ENCODE data around the gene TMEM63A. TPM values are rescaled to one million over a fixed set of nuclear protein-coding genes. Genes with fewer than 3 reads are reported as not detected.

TMEM63A gene
- total RNA-seq, 1 donor from 2014 or later, result 5.1 TPM

DNA sequence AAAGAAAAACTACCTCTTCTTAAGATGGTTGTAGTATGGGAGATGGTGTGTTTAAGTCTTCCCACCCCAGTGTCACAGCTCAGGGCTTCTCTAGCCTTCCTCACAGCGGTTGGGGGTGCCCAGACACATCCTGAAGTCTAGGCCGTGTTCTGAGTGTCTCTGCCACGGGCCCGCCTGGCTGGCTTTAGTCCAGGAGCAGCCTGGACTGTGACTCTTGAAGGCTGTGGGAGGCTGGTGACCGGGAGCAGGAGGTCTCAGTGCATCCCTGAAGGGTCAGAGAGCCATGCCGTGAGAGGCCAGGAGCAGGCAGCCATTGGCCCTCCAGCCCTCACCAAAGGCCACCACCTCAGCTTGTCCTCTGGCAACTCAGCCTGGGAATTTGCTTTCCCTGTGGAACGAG is 67.8 kb downstream of the TMEM63A start:
- no peak for DNase-seq (ENCODE audit: low spot score)
- TF ChIP-seq, protein P1, sequence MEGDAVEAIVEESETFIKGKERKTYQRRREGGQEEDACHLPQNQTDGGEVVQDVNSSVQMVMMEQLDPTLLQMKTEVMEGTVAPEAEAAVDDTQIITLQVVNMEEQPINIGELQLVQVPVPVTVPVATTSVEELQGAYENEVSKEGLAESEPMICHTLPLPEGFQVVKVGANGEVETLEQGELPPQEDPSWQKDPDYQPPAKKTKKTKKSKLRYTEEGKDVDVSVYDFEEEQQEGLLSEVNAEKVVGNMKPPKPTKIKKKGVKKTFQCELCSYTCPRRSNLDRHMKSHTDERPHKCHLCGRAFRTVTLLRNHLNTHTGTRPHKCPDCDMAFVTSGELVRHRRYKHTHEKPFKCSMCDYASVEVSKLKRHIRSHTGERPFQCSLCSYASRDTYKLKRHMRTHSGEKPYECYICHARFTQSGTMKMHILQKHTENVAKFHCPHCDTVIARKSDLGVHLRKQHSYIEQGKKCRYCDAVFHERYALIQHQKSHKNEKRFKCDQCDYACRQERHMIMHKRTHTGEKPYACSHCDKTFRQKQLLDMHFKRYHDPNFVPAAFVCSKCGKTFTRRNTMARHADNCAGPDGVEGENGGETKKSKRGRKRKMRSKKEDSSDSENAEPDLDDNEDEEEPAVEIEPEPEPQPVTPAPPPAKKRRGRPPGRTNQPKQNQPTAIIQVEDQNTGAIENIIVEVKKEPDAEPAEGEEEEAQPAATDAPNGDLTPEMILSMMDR (IDR thresholded peaks at IDR 0.05), result no peak
- TF ChIP-seq EZH2 (IDR thresholded peaks at IDR 0.05) (no peak), EZH2phosphoT487 (IDR thresholded peaks at IDR 0.05) (no peak)
- Histone ChIP-seq H3K4me1 (peaks cover 47% of the 10 kb centered on the region), H3K4me2 (no peak overlapping the region), H3K79me2 (ENCODE audit: low read depth) (no peaks in the 10 kb centered on the region), H4K20me1 (ENCODE audit: low read depth) (peaks cover 30% of the 10 kb centered on the region), H3K36me3 (no peaks in the 10 kb centered on the region), H2AFZ (replicated peaks) (no peak overlapping the region), H3K9ac (no peak overlapping the region), H3K27me3 (peaks cover 23% of the 10 kb centered on the region), H3F3A (ENCODE audit: low read depth) (peaks cover 20% of the 10 kb centered on the region), H3K4me3 (no peak overlapping the region), H3K27ac (no peak overlapping the region), H3K9me3 (ENCODE audit: low read depth) (no peaks in the 10 kb centered on the region)
- Mint-ChIP-seq H3K36me3 (no peaks in the 10 kb centered on the region), H3K27me3 (ENCODE audit: insufficient read depth, low read depth) (peaks cover 10% of the 10 kb centered on the region), H3K4me3 (no peak overlapping the region), H3K9me3 (no peaks in the 10 kb centered on the region), H3K4me1 (peaks cover 44% of the 10 kb centered on the region), H3K27ac (no peak overlapping the region)

DNA sequence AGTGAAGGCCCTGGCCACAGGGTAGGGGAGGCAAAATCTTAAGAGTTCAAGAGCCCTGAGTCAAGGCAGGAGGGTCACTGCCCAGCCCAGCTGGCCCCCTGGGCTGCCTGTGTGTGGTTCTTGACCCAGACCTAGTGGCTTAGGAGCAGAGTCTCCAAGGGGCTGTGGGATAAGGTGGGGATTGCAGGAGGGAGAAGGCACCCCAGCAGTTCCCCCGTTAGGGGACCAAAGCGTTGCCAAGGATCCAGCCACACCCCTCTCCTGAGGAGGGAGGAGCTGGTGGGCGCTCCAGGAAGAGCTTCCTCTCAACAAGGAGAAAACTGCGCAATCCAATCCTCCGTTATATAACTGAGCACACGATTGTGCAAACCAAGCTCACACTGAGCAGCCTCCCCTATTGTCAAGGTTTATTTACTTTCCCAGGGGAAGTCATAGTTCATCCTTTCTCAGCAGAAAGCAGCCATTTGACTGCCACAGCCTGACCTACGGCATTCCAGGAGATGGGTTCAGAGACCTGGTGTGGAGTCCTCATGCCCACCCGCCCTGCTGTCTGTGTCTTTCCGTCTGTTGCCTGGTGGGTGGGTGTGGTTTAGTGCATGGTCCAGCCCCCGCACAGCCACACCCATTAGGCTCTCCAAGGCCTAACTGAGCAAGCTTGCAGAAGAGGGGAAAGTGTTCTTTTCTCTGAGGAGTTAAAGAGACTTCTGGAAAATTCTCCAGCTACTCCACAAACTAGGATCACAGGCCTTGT is 68.8 kb downstream of the TMEM63A start:
- H3K36me3 Mint-ChIP-seq, result no peaks in the 10 kb centered on the region
- no peak overlapping the region for H2AFZ ChIP-seq (replicated peaks)
- H3K4me2 ChIP-seq, result no peak overlapping the region
- H3K9me3 Mint-ChIP-seq, result no peaks in the 10 kb centered on the region
- H3K27me3 Mint-ChIP-seq (ENCODE audit: insufficient read depth, low read depth), result peaks cover 12% of the 10 kb centered on the region
- no peak overlapping the region for H3K27ac ChIP-seq
- TF ChIP-seq, protein P1 (IDR thresholded peaks at IDR 0.05), result no peak
- TF ChIP-seq EZH2phosphoT487 (IDR thresholded peaks at IDR 0.05), result no peak
- TF ChIP-seq EZH2 (IDR thresholded peaks at IDR 0.05), result no peak
- H3F3A ChIP-seq (ENCODE audit: low read depth), result peaks cover 23% of the 10 kb centered on the region
- no peaks in the 10 kb centered on the region for H3K36me3 ChIP-seq
- peaks cover 35% of the 10 kb centered on the region for H4K20me1 ChIP-seq (ENCODE audit: low read depth)
- H3K4me1 Mint-ChIP-seq, result peaks cover 43% of the 10 kb centered on the region
- H3K27me3 ChIP-seq, result peaks cover 33% of the 10 kb centered on the region
- H3K9me3 ChIP-seq (ENCODE audit: low read depth), result no peaks in the 10 kb centered on the region
- peak; percentile 37 for DNase-seq (ENCODE audit: low spot score)
- no peaks in the 10 kb centered on the region for H3K79me2 ChIP-seq (ENCODE audit: low read depth)
- no peak overlapping the region for H3K27ac Mint-ChIP-seq
- H3K4me3 ChIP-seq, result no peak overlapping the region
- no peak overlapping the region for H3K4me3 Mint-ChIP-seq
- peaks cover 47% of the 10 kb centered on the region for H3K4me1 ChIP-seq
- no peak overlapping the region for H3K9ac ChIP-seq

DNA sequence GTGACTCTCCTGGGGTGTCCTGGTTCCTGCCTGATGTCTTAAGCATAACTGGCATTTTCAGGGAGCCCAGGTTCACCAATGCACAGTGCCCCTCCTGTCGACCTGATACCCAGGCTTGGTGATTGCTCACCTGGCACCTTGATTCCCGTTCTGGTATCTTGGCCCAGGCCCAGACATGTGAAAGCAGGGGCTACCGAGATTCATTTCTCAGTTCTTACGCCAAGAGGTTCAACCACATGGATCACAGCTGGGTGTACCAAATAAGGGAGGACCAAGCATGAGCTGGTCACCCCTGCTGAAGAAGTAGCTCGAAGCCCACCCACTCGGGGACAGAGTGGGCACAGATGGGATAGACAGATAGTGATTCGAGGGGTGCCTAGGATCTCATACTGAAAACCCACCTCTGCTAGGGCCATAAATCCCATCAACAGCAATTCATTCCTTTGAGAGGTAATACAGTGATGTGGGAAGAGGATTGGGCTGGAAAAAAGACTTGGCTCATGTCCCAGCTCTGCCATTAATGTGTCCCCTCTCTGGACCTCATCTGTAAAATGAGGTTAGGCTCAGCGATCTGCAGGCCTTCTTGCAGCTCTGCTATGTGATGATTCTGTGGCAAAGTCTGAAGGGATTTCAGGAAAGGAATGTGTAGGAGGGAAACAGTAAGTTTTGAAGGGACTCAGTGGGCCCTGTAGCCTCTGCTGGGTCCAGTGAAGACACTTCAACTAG is 69.5 kb downstream of the TMEM63A start:
- peaks cover 36% of the 10 kb centered on the region for H3K4me1 Mint-ChIP-seq

More for the DNA sequence above, 69.5 kb downstream of the TMEM63A start:
- TF ChIP-seq EZH2 (IDR thresholded peaks at IDR 0.05) (no peak), EZH2phosphoT487 (IDR thresholded peaks at IDR 0.05) (no peak)
- TF ChIP-seq, protein P1 (IDR thresholded peaks at IDR 0.05), result no peak
- no peaks in the 10 kb centered on the region for H3K9me3 ChIP-seq (ENCODE audit: low read depth)
- H3F3A ChIP-seq (ENCODE audit: low read depth), result peaks cover 23% of the 10 kb centered on the region
- H3K4me1 ChIP-seq, result peaks cover 41% of the 10 kb centered on the region
- peaks cover 35% of the 10 kb centered on the region for H3K27me3 ChIP-seq
- no peak overlapping the region for H3K4me3 ChIP-seq
- no peak for DNase-seq (ENCODE audit: low spot score)
- H3K27ac ChIP-seq, result no peak overlapping the region
- no peaks in the 10 kb centered on the region for H3K36me3 ChIP-seq
- H3K9ac ChIP-seq, result no peak overlapping the region
- Mint-ChIP-seq H3K27ac (no peak overlapping the region), H3K27me3 (ENCODE audit: insufficient read depth, low read depth) (peaks cover 15% of the 10 kb centered on the region), H3K9me3 (no peaks in the 10 kb centered on the region), H3K4me3 (no peak overlapping the region), H3K36me3 (no peaks in the 10 kb centered on the region)
- no peaks in the 10 kb centered on the region for H3K79me2 ChIP-seq (ENCODE audit: low read depth)
- H2AFZ ChIP-seq (replicated peaks), result no peak overlapping the region
- no peak overlapping the region for H3K4me2 ChIP-seq
- H4K20me1 ChIP-seq (ENCODE audit: low read depth), result peaks cover 35% of the 10 kb centered on the region
